ENCODE data around the gene WDR45. TPM values are rescaled to one million over a fixed set of nuclear protein-coding genes. Genes with fewer than 3 reads are reported as not detected.

WDR45 gene
- total RNA-seq, 1 donor from 2014 or later, result 79.0 TPM

Other genes starting within 250 kb of the WDR45 start
- 0.30 TPM for gene PCSK1N, start 244.3 kb downstream of the WDR45 start, total RNA-seq
- gene TIMM17B, start 182.1 kb downstream of the WDR45 start, total RNA-seq, result 79.7 TPM
- 56.2 TPM for gene PQBP1, start 182.0 kb downstream of the WDR45 start, total RNA-seq
- gene SLC35A2, start 168.2 kb downstream of the WDR45 start, total RNA-seq, result 12.9 TPM
- gene PIM2, start 160.9 kb downstream of the WDR45 start, total RNA-seq, result 3.0 TPM
- gene OTUD5, start 122.3 kb downstream of the WDR45 start, total RNA-seq, result 16.7 TPM
- gene KCND1, start 108.0 kb downstream of the WDR45 start, total RNA-seq, result 0.38 TPM
- gene GRIPAP1, start 77.6 kb downstream of the WDR45 start, total RNA-seq, result 17.7 TPM
- gene TFE3, start 36.5 kb downstream of the WDR45 start, total RNA-seq, result 19.3 TPM
- gene CCDC120, start 20.9 kb downstream of the WDR45 start, total RNA-seq, result 1.2 TPM
- 6.9 TPM for gene PRAF2, start 5.9 kb downstream of the WDR45 start, total RNA-seq
- 17.8 TPM for gene GPKOW, start 43.8 kb upstream of the WDR45 start, total RNA-seq
- gene MAGIX, start 82.9 kb upstream of the WDR45 start, total RNA-seq, result 5.3 TPM
- 50.1 TPM for gene PLP2, start 92.0 kb upstream of the WDR45 start, total RNA-seq
- gene PRICKLE3, start 106.5 kb upstream of the WDR45 start, total RNA-seq, result 12.7 TPM
- gene SYP, start 120.3 kb upstream of the WDR45 start, total RNA-seq, result 1.6 TPM
- 0.11 TPM for gene CACNA1F, start 153.5 kb upstream of the WDR45 start, total RNA-seq
- 10.8 TPM for gene CCDC22, start 155.6 kb upstream of the WDR45 start, total RNA-seq
- gene FOXP3, start 184.8 kb upstream of the WDR45 start, total RNA-seq, result not detected
- gene PPP1R3F, start 189.9 kb upstream of the WDR45 start, total RNA-seq, result 21.9 TPM
- gene GAGE10, start 223.8 kb upstream of the WDR45 start, total RNA-seq, result not detected
- gene GAGE12J, start 242.2 kb upstream of the WDR45 start, total RNA-seq, result not detected

Data from Right ventricle myocardium superior (tissue), 1 donor.